AG10803 (cell line): ENCODE data around the gene ARHGAP15.

Source experiments
- DNase-seq: peaks from one replicate; pipeline ENCODE4 v3.0.0; 2010; ENCODE audit warnings: low read depth
- H3K4me3 ChIP-seq: 2 replicates; pipeline ENCODE4 v1.5.1; 2011; ENCODE audit warnings: mild to moderate bottlenecking, low read length, control low read depth
- TF ChIP-seq, protein P1 (sequence below): conservative IDR thresholded peaks from 2 replicates; pipeline ENCODE4 v1.5.1; 2011; ENCODE audit warnings: mild to moderate bottlenecking, low read length, control low read depth, inconsistent platforms

ARHGAP15 gene

DNA sequence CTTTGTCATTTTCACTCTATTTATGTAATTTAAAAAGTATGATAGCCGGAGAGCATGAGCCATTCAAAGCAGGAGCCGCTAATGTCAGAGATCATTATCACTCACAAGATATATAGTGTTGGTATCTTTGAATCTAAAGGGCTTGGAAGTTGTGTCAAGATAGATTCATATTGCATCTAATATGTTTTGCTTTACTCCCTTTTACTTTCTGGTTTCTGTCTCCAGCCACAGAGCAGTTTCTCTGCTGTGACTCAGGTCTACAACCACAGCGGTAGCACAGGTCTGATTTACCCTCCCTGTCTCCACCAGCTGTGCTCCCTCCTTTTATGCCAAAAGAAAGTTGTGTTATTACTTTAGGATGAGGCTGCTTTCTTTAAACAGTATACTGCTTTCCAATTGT, 424.0 kb downstream of the ARHGAP15 start:
- H3K4me3 ChIP-seq, result no peak overlapping the region
- TF ChIP-seq, protein P1, sequence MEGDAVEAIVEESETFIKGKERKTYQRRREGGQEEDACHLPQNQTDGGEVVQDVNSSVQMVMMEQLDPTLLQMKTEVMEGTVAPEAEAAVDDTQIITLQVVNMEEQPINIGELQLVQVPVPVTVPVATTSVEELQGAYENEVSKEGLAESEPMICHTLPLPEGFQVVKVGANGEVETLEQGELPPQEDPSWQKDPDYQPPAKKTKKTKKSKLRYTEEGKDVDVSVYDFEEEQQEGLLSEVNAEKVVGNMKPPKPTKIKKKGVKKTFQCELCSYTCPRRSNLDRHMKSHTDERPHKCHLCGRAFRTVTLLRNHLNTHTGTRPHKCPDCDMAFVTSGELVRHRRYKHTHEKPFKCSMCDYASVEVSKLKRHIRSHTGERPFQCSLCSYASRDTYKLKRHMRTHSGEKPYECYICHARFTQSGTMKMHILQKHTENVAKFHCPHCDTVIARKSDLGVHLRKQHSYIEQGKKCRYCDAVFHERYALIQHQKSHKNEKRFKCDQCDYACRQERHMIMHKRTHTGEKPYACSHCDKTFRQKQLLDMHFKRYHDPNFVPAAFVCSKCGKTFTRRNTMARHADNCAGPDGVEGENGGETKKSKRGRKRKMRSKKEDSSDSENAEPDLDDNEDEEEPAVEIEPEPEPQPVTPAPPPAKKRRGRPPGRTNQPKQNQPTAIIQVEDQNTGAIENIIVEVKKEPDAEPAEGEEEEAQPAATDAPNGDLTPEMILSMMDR, result no peak
- DNase-seq, result no peak

DNA sequence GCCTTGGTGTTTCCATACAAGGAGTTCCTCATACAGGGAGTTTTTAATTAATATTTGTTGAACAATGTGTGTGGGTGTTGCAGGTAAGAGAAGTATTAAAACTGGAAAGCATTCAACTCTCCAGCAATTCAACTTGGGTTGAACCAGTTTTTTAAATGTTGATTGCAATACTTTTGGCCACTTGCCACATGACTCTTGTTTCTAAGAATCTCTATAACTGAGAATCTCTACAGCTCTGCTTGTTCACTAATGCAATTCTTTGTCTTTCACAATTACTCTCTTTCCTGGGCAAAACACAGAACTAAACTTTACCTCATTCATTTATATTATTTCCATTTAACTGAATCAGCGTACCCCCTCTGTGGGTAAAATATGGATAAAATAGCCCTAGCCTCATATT, 429.4 kb downstream of the ARHGAP15 start:
- DNase-seq, result peak; percentile 82

DNA sequence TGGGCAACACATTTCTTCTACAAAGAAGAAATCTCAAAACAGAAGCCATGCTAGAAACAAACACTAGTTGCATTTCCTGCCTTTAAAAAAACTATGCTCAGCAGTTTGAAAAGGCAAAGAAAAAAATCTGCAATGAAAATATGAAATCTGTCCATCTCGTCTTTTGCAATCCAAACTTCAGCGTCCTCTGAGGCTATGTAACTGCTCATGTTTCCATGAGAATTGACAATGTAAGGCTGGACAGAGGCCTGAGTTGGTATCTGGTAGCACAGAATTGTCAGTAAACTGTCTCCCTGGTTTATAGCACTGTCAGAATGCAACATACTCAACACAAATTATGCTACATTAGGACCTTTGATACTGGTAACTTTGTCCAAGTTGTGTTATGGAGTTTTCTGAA, 429.9 kb downstream of the ARHGAP15 start:
- TF ChIP-seq, protein P1, result no peak
- DNase-seq, result no peak
- H3K4me3 ChIP-seq, result no peak overlapping the region

More for the DNA sequence above, 429.4 kb downstream of the ARHGAP15 start:
- no peak overlapping the region for H3K4me3 ChIP-seq
- TF ChIP-seq, protein P1, result no peak

GRCh38 chr2:143560724-143561123, 431.5 kb downstream of the ARHGAP15 start:
- DNase-seq, result no peak
- H3K4me3 ChIP-seq, result no peak overlapping the region
- TF ChIP-seq, protein P1, result no peak

GRCh38 chr2:143564419-143564818, 435.2 kb downstream of the ARHGAP15 start:
- no peak overlapping the region for H3K4me3 ChIP-seq
- no peak for DNase-seq
- TF ChIP-seq, protein P1, result no peak

- TF ChIP-seq, protein P1, result no peak
- no peak overlapping the region for H3K4me3 ChIP-seq
- DNase-seq, result no peak
Measured at GRCh38 chr2:143571747-143572146, 442.5 kb downstream of the ARHGAP15 start.

GRCh38 chr2:143572421-143572820, 443.2 kb downstream of the ARHGAP15 start:
- no peak overlapping the region for H3K4me3 ChIP-seq
- DNase-seq, result no peak

More at GRCh38 chr2:143572421-143572820, 443.2 kb downstream of the ARHGAP15 start:
- TF ChIP-seq, protein P1, result no peak
